Measurements from ENCODE around the gene SLC7A8. TPM values are rescaled to one million over a fixed set of nuclear protein-coding genes. Genes with fewer than 3 reads are reported as not detected.

Gene SLC7A8
- total RNA-seq, 1 experiment from 2014 or later, result not detected

- CTCF ChIA-PET, result interaction anchor here (1.0 kb wide), 1 partner anchor 21 kb away, joined by 3 read pairs; no protein-coding TSS in a partner anchor
- intact Hi-C loops (cut with micrococcal nuclease; ENCODE audit: unreplicated experiment), result no loop called here
Measured at GRCh38 chr14:23089498-23090253, 93.8 kb downstream of the SLC7A8 start.

DNA sequence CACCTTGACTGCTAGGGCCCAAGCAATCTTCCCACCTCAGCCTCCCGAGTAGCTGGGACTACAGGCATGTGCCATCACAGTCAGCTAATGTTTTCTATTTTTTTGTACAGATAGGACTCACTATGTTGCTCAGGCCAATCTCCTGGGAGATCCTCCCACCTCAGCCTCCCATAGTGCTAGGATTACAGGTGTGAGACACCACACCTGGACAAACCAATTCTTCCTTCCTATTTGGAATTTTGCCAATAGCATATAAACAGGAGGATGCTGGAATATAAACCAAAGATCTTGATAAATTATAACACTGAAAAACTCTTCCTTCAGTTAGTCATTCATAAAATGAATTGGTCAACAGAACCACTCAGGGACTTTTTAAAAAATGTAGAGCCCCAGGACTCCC lies 96.9 kb downstream of the SLC7A8 start:
- H3K27ac Mint-ChIP-seq (ENCODE audit: unreplicated experiment), result no peak overlapping the region
- no TSS peak for BruUV-seq (replicated peaks)
- H3K4me1 Mint-ChIP-seq (ENCODE audit: low read depth, unreplicated experiment), result peaks cover 9% of the 10 kb centered on the region

More at GRCh38 chr14:23089498-23090253, 93.8 kb downstream of the SLC7A8 start:
- no peaks in the 10 kb centered on the region for H3K27me3 Mint-ChIP-seq (ENCODE audit: unreplicated experiment)
- H3K9me3 Mint-ChIP-seq (ENCODE audit: low read depth, unreplicated experiment), result no peaks in the 10 kb centered on the region
- TF ChIP-seq CTCF (IDR thresholded peaks at IDR 0.05; ENCODE audit: unreplicated experiment), result no peak
- H3K36me3 Mint-ChIP-seq (ENCODE audit: insufficient read depth, unreplicated experiment), result peaks cover 16% of the 10 kb centered on the region
- no peak overlapping the region for H3K27ac Mint-ChIP-seq (ENCODE audit: unreplicated experiment)
- no peak for DNase-seq
- no TSS peak for BruUV-seq (replicated peaks)
- peaks cover 9% of the 10 kb centered on the region for H3K4me1 Mint-ChIP-seq (ENCODE audit: low read depth, unreplicated experiment)
- no peak overlapping the region for H3K4me3 Mint-ChIP-seq (ENCODE audit: low read depth, unreplicated experiment)

DNA sequence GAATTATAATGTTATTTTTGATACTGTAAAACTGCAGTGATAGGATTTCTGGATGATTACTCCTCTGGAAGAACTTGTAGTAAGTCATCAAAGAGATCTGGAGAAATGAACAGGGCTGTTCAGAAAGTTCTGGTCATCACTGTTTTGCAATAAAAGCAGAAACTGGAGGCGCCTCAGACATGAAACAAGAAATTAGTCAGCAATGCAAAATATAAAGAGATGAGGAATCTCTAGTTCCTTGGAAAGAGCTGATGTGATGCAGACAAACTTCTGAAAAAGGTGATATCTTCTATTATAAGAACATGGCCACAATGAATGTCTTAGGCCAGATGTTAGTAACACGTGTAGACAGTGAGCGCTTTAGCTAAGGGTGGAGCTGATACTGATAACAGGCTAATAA lies 98.0 kb downstream of the SLC7A8 start:
- CTCF ChIA-PET, result interaction anchor here (0.5 kb wide), 2 partner anchors 117 to 152 kb away, joined by 4 read pairs; no protein-coding TSS in a partner anchor
- intact Hi-C loops (cut with micrococcal nuclease; ENCODE audit: unreplicated experiment), result no loop called here
- BruUV-seq (replicated peaks), result no TSS peak
- no peak overlapping the region for H3K27ac Mint-ChIP-seq (ENCODE audit: unreplicated experiment)
- H3K27me3 Mint-ChIP-seq (ENCODE audit: unreplicated experiment), result no peaks in the 10 kb centered on the region
- no peak overlapping the region for H3K4me3 Mint-ChIP-seq (ENCODE audit: low read depth, unreplicated experiment)
- TF ChIP-seq CTCF (IDR thresholded peaks at IDR 0.05; ENCODE audit: unreplicated experiment), result no peak
- H3K9me3 Mint-ChIP-seq (ENCODE audit: low read depth, unreplicated experiment), result no peaks in the 10 kb centered on the region
- H3K4me1 Mint-ChIP-seq (ENCODE audit: low read depth, unreplicated experiment), result peaks cover 14% of the 10 kb centered on the region
- H3K36me3 Mint-ChIP-seq (ENCODE audit: insufficient read depth, unreplicated experiment), result peaks cover 34% of the 10 kb centered on the region
- DNase-seq, result no peak

More for the DNA sequence above, 96.9 kb downstream of the SLC7A8 start:
- intact Hi-C loops (cut with micrococcal nuclease; ENCODE audit: unreplicated experiment), result no loop called here
- peaks cover 24% of the 10 kb centered on the region for H3K36me3 Mint-ChIP-seq (ENCODE audit: insufficient read depth, unreplicated experiment)
- no peak for TF ChIP-seq CTCF (IDR thresholded peaks at IDR 0.05; ENCODE audit: unreplicated experiment)
- no peaks in the 10 kb centered on the region for H3K9me3 Mint-ChIP-seq (ENCODE audit: low read depth, unreplicated experiment)
- no peak for DNase-seq
- H3K27me3 Mint-ChIP-seq (ENCODE audit: unreplicated experiment), result no peaks in the 10 kb centered on the region
- CTCF ChIA-PET, result no interaction called here
- no peak overlapping the region for H3K4me3 Mint-ChIP-seq (ENCODE audit: low read depth, unreplicated experiment)

GRCh38 chr14:23080474-23080873 lies 103.0 kb downstream of the SLC7A8 start:
- Mint-ChIP-seq H3K36me3 (ENCODE audit: insufficient read depth, unreplicated experiment) (peaks cover 60% of the 10 kb centered on the region), H3K9me3 (ENCODE audit: low read depth, unreplicated experiment) (no peaks in the 10 kb centered on the region), H3K27ac (ENCODE audit: unreplicated experiment) (peak overlapping the region; percentile 15), H3K4me3 (ENCODE audit: low read depth, unreplicated experiment) (no peak overlapping the region), H3K4me1 (ENCODE audit: low read depth, unreplicated experiment) (peaks cover 23% of the 10 kb centered on the region), H3K27me3 (ENCODE audit: unreplicated experiment) (no peaks in the 10 kb centered on the region)
- DNase-seq, result no peak
- TF ChIP-seq CTCF (IDR thresholded peaks at IDR 0.05; ENCODE audit: unreplicated experiment), result no peak
- intact Hi-C loops (cut with micrococcal nuclease; ENCODE audit: unreplicated experiment), result no loop called here
- CTCF ChIA-PET, result no interaction called here
- BruUV-seq (replicated peaks), result no TSS peak

Measured in Calu3 (cell line).